Cardiac fibroblast (primary cell): Measurements from ENCODE around the gene OR2T11.

ENCODE experiments used
- DNase-seq, 2 donors: peaks; one replicate each; pipeline versions ENCODE4 v3.0.0 to v3.0.0-alpha.2; 2010; ENCODE audit warnings: low read depth in 2 of 2
- H3K4me3 ChIP-seq, 2 donors: replicated peaks in 1 of 2; 1 replicate in 1 of 2; 2 replicates in 1 of 2; pipeline ENCODE4 v1.5.1; 2011; ENCODE audit warnings: low read depth in 2 of 2, low read length in 2 of 2, mild to moderate bottlenecking in 2 of 2, moderate library complexity in 1 of 2
- CTCF ChIP-seq: IDR thresholded peaks from one replicate; pipeline ENCODE4 v1.5.1; 2011; ENCODE audit warnings: low read depth, mild to moderate bottlenecking, low read length, inconsistent platforms

OR2T11 gene

GRCh38 chr1:248631354-248632008 lies 3.4 kb downstream of the OR2T11 start:
- H3K4me3 ChIP-seq, result no peak overlapping the region
- DNase-seq, result peak in 1 of 2 donors; percentile 12
- TF ChIP-seq CTCF, result no peak

- H3K4me3 ChIP-seq, result no peak overlapping the region
- no peak for DNase-seq
- no peak for TF ChIP-seq CTCF
Measured at GRCh38 chr1:248630551-248630950, 4.3 kb downstream of the OR2T11 start.

GRCh38 chr1:248627971-248628844 lies 6.7 kb downstream of the OR2T11 start:
- no peak for DNase-seq
- no peak for TF ChIP-seq CTCF
- no peak overlapping the region for H3K4me3 ChIP-seq

GRCh38 chr1:248625971-248626370 lies 8.9 kb downstream of the OR2T11 start:
- no peak for TF ChIP-seq CTCF
- H3K4me3 ChIP-seq, result no peak overlapping the region
- DNase-seq, result no peak

GRCh38 chr1:248625166-248625565 lies 9.7 kb downstream of the OR2T11 start:
- no peak for TF ChIP-seq CTCF
- H3K4me3 ChIP-seq, result no peak overlapping the region
- DNase-seq, result no peak

- peak; percentile 46 to 62 for DNase-seq
- peak; percentile 46 for TF ChIP-seq CTCF
- no peak overlapping the region for H3K4me3 ChIP-seq
Measured at GRCh38 chr1:248622570-248623001, 12.3 kb downstream of the OR2T11 start.
